OCI-LY3 (cell line): ENCODE measurements around the gene TNFSF12.

Experiments used
- H2AFZ ChIP-seq: fragments of 200-600, 300-600 bp; shearing (Covaris generic); 2 replicates; pipeline ENCODE4 v1.6.0; 2014; ENCODE audit warnings: antibody characterized with exemption, low read depth, low read length
- H3K27ac ChIP-seq: fragments of 200-600, 300-600 bp; sonication (generic); 2 replicates; pipeline ENCODE4 v1.5.1; 2014; ENCODE audit warnings: mild to moderate bottlenecking, low read length, moderate library complexity, mixed read lengths
- H3K27me3 ChIP-seq: fragments of 200-600, 300-600 bp; sonication (generic); 2 replicates; pipeline ENCODE4 v1.6.1; 2014; ENCODE audit warnings: low read depth, low read length, mixed read lengths
- H3K36me3 ChIP-seq: fragments of 200-600, 300-600 bp; sonication (generic); replicated peaks from 2 replicates; pipeline ENCODE3; 2014; ENCODE audit warnings: low read depth, low read length, mixed read lengths
- H3K4me1 ChIP-seq: fragments of 300-600, 200-600 bp; sonication (generic); 2 replicates; pipeline ENCODE4 v1.6.1; 2014; ENCODE audit warnings: low read length, mixed read lengths
- H3K4me2 ChIP-seq: fragments of 200-600, 300-600 bp; sonication (generic); 2 replicates; pipeline ENCODE4 v1.6.1; 2014; ENCODE audit warnings: low read length, mixed read lengths
- H3K4me3 ChIP-seq: fragments of 300-600, 200-600 bp; sonication (generic); 2 replicates; pipeline ENCODE4 v1.5.1; 2014; ENCODE audit warnings: antibody characterized with exemption, mild to moderate bottlenecking, low read length, moderate library complexity
- H3K79me2 ChIP-seq: fragments of 300-600, 200-600 bp; shearing (Covaris generic); 2 replicates; pipeline ENCODE4 v1.6.1; 2014; ENCODE audit warnings: mild to moderate bottlenecking, low read length, mixed read lengths
- H3K9ac ChIP-seq: fragments of 300-600, 200-600 bp; shearing (Covaris generic); 2 replicates; pipeline ENCODE4 v1.6.0; 2014; ENCODE audit warnings: mild to moderate bottlenecking, low read length, moderate library complexity
- H3K9me3 ChIP-seq: fragments of 200-600, 300-600 bp; shearing (Covaris generic); 2 replicates; pipeline ENCODE4 v1.6.1; 2014; ENCODE audit warnings: low read length, mixed read lengths; ENCODE audit not compliant: insufficient read depth
- H4K20me1 ChIP-seq: fragments of 200-600, 300-600 bp; sonication (generic); 2 replicates; pipeline ENCODE4 v1.6.1; 2016; ENCODE audit warnings: low read length, mixed read lengths; ENCODE audit not compliant: insufficient read depth
- CTCF ChIP-seq: fragments of 200-600, 300-600 bp; sonication (generic); IDR thresholded peaks from 2 replicates; pipeline ENCODE4 v1.5.1; 2014; ENCODE audit warnings: antibody characterized with exemption, low read length, low read depth
- EZH2phosphoT487 ChIP-seq: fragments of 200-600 bp; shearing (Covaris generic); IDR thresholded peaks from 2 replicates; pipeline ENCODE4 v1.6.1; 2018; ENCODE audit warnings: antibody characterized with exemption, mixed run types, low read depth

Gene TNFSF12

GRCh38 chr17:7580604-7581575, 32.0 kb downstream of the TNFSF12 start:
- H2AFZ ChIP-seq, result no peak overlapping the region
- no peak overlapping the region for H3K9ac ChIP-seq
- TF ChIP-seq CTCF (no peak), EZH2phosphoT487 (no peak)
- H4K20me1 ChIP-seq, result peaks cover 29% of the 10 kb centered on the region
- H3K27me3 ChIP-seq, result no peaks in the 10 kb centered on the region
- H3K4me2 ChIP-seq, result no peak overlapping the region
- H3K27ac ChIP-seq, result no peak overlapping the region
- H3K4me1 ChIP-seq, result peaks cover 65% of the 10 kb centered on the region
- H3K79me2 ChIP-seq, result peaks cover 62% of the 10 kb centered on the region
- peaks cover 45% of the 10 kb centered on the region for H3K36me3 ChIP-seq
- no peaks in the 10 kb centered on the region for H3K9me3 ChIP-seq
- H3K4me3 ChIP-seq, result no peak overlapping the region

- H3K27me3 ChIP-seq, result no peaks in the 10 kb centered on the region
- H3K79me2 ChIP-seq, result peaks cover 47% of the 10 kb centered on the region
- no peaks in the 10 kb centered on the region for H3K9me3 ChIP-seq
- no peak overlapping the region for H2AFZ ChIP-seq
- peak overlapping the region; percentile 88 for H3K4me2 ChIP-seq
- H3K4me3 ChIP-seq, result peak overlapping the region; percentile 98
- H3K9ac ChIP-seq, result peak overlapping the region; percentile 95; the same call in 1 of the 2 replicates
- TF ChIP-seq CTCF (no peak; the same call in 1 of the 2 replicates), EZH2phosphoT487 (no peak)
- peaks cover 11% of the 10 kb centered on the region for H4K20me1 ChIP-seq
- H3K27ac ChIP-seq, result peak overlapping the region; percentile 88
- peaks cover 28% of the 10 kb centered on the region for H3K36me3 ChIP-seq
- peaks cover 47% of the 10 kb centered on the region for H3K4me1 ChIP-seq
Measured at GRCh38 chr17:7582396-7583252, 33.8 kb downstream of the TNFSF12 start.

GRCh38 chr17:7583253-7584109, 34.6 kb downstream of the TNFSF12 start, which contains the start of gene MPDU1:
Gene MPDU1 (plus strand): TSS chr17:7583852. CDS start chr17:7583863, 11 bp downstream.
- Histone ChIP-seq H2AFZ (peak within 1 kb of the TSS; percentile 59), H3K4me3 (peak within 1 kb of the TSS; percentile 98), H3K79me2 (peaks cover 45% of the 10 kb centered on the region), H3K27ac (peak within 1 kb of the TSS; percentile 88), H3K9ac (peak within 1 kb of the TSS; percentile 95), H3K36me3 (peaks cover 23% of the 10 kb centered on the region), H3K27me3 (no peaks in the 10 kb centered on the region), H4K20me1 (peaks cover 6% of the 10 kb centered on the region; the same call in 1 of the 2 replicates), H3K9me3 (no peaks in the 10 kb centered on the region), H3K4me1 (peaks cover 40% of the 10 kb centered on the region), H3K4me2 (peak within 1 kb of the TSS; percentile 97)
- TF ChIP-seq CTCF, result no peak
- no peak for TF ChIP-seq EZH2phosphoT487
